GM21786 (cell line): Measurements from ENCODE around the gene PTPRA.
A peak's percentile ranks its signal among the peaks of the same experiment; 100 is the strongest.
"Not testable (repeated sequence)": the region's sequence is repeated elsewhere in the genome, so short reads cannot be mapped to it uniquely, and the experiment has no call there.

Source experiments
- ATAC-seq: cut with Tn5 transposase; IDR thresholded peaks from one replicate; pipeline ENCODE4 v1.9.1; 2021; ENCODE audit not compliant: unreplicated experiment

The PTPRA gene

DNA sequence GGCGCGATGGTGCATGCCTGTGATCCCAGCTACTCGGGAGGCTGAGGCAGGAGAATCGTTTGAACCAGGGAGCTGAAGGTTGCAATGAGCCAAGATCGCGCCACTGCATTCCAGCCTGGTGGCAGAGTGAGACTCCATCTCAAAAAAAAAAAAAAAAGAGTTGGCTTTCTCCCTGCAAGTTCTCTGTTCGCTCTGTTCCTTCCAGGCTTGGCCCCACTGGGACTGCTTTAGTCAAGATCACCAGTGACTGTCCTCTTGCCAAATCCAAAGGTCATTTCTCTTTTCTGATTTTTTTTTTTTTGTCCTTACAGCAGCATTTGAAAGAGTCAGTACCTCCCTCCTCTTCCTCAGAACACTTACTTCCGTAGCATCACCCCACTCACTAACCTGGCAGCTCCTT, 159.3 kb downstream of the PTPRA start:
- no peak for ATAC-seq

GRCh38 chr20:3037654-3038053, 164.4 kb downstream of the PTPRA start:
- ATAC-seq = no peak

GRCh38 chr20:3038454-3038853, 165.2 kb downstream of the PTPRA start:
- ATAC-seq = no peak

GRCh38 chr20:3039426-3039825, 166.1 kb downstream of the PTPRA start:
- ATAC-seq = no peak

GRCh38 chr20:3040086-3040485, 166.8 kb downstream of the PTPRA start:
- no peak for ATAC-seq

DNA sequence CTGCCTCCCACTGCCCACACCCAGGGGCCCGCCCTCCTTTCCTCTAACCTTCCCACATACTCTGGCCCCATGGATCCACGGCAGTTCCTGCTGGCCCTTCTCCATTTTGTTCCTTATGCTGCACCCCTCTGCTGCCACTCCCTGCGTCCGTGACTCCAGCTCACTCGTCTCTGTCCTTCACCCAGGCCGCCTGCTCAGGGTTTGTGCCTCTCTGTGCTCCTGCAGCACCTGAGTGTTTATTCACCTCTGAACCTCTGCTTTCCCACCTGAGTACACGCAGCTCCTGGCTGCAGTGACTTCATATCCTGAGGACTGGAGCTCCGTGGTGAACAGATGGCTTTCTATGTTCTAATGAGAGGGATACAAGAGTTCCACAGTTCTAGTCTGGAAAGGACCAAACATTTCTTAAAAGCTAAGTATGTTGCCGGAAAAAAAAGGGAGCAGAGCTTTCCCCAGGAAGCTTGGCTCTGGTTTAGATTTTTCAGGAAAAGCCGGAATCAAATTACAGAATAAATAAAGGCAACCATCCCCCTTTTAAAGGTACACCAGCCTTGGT, 168.7 kb downstream of the PTPRA start:
- ATAC-seq = no peak

DNA sequence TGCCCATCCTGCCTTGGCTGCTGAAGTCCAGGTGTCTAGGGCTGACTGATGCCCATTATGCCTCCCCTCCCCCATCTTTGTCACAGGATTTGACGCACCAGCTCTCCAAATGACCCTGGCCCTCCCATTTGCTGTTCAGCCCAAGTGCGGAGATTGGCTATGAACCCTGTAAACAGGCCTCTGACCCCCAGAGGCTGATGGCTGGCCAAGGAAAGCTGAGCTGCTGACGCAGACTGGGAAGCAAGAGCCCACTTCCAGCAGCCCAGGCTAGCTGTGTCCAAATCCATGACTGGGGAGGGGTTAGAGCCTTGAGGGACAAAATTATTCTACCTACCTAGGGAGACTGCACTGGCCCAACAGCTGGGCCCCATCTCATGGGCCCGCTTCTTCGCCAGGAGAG, 169.3 kb downstream of the PTPRA start:
- no peak for ATAC-seq

GRCh38 chr20:3043322-3043721, 170.0 kb downstream of the PTPRA start, which contains the start of gene GNRH2:
TSS of gene GNRH2 (plus strand) at chr20:3043622. CDS start at chr20:3044415, 793 bp downstream.
- ATAC-seq = no peak

DNA sequence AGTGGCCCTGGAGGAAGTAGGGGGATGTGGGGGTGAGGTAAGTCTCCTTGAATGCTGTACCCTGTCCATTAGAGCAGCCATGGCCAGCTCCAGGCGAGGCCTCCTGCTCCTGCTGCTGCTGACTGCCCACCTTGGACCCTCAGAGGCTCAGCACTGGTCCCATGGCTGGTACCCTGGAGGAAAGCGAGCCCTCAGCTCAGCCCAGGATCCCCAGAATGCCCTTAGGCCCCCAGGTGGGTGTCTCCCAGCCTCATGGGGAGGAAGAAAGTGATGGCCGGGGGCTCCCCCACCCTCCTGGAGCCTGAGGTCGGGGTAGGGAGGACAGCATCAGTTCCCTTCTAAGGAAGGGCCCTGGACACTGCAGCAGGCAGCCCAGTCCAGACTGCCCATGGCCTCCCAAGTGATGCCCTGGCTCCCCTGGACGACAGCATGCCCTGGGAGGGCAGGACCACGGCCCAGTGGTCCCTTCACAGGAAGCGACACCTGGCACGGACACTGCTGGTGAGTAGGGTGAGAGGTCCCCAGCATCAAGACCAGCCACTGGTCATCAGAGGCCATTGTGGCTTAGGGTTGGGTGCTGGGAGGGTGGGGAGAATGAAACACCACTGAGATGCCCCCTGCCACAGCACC, 171.2 kb downstream of the PTPRA start:
- no peak for ATAC-seq

GRCh38 chr20:3045042-3045815, 171.9 kb downstream of the PTPRA start:
- ATAC-seq = peak; percentile 40

DNA sequence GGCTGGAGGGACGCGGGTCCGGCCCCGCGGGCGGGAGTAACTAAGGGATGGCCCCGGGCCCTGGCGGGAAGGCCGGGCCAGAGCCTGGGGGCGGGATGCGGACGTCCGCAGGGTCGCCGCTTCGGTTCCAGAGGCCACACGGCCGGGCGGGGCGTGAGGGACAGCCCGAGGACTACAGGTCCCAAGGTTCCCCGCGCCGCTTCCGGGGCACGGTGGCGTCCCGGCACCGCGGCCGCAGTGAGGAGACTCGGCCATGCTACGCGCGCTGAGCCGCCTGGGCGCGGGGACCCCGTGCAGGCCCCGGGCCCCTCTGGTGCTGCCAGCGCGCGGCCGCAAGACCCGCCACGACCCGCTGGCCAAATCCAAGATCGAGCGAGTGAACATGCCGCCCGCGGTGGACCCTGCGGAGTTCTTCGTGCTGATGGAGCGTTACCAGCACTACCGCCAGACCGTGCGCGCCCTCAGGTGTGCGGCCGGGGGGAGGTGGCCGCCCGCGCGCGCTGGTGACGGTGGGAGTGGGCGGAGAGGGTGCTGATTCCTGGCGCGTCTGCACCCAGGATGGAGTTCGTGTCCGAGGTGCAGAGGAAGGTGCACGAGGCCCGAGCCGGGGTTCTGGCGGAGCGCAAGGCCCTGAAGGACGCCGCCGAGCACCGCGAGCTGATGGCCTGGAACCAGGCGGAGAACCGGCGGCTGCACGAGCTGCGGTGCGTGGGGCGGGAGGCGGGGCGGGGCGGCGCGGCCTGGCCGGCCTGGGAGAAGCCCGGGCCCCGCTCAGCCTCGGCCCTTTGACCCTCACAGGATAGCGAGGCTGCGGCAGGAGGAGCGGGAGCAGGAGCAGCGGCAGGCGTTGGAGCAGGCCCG, 172.8 kb downstream of the PTPRA start, which contains the start of gene MRPS26:
Gene MRPS26 (plus strand): TSS at position 237 of the 861 bp plus-strand sequence. CDS start 17 bp downstream, at position 254.
- peak; percentile 87 for ATAC-seq

GRCh38 chr20:3046677-3047462, 173.6 kb downstream of the PTPRA start:
- ATAC-seq = peak; percentile 1

- no peak for ATAC-seq
Measured at GRCh38 chr20:3047486-3048419, 174.5 kb downstream of the PTPRA start.

- no peak for ATAC-seq
Measured at GRCh38 chr20:3051385-3052019, 178.2 kb downstream of the PTPRA start.

- ATAC-seq = no peak
Measured at GRCh38 chr20:3059489-3059888, 186.2 kb downstream of the PTPRA start.

DNA sequence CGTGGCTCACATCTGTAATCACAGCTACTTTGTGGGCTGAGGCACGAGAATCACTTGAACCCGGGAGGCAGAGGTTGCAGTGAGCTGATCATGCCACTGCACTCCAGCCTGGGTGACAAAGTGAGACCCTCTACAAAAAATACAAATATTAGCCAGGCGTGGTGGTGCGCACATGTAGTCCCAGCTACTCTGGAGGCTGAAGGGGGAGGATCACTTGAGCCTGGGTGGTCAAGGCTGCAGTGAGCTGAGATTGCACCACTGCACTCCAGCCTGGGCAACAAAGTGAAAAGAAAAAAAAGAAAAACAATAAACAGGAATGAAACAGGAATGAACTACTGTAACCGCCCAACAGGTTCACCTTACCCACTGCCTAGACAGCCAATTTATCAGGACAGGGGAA, 190.8 kb downstream of the PTPRA start:
- not testable (repeated sequence) for ATAC-seq

DNA sequence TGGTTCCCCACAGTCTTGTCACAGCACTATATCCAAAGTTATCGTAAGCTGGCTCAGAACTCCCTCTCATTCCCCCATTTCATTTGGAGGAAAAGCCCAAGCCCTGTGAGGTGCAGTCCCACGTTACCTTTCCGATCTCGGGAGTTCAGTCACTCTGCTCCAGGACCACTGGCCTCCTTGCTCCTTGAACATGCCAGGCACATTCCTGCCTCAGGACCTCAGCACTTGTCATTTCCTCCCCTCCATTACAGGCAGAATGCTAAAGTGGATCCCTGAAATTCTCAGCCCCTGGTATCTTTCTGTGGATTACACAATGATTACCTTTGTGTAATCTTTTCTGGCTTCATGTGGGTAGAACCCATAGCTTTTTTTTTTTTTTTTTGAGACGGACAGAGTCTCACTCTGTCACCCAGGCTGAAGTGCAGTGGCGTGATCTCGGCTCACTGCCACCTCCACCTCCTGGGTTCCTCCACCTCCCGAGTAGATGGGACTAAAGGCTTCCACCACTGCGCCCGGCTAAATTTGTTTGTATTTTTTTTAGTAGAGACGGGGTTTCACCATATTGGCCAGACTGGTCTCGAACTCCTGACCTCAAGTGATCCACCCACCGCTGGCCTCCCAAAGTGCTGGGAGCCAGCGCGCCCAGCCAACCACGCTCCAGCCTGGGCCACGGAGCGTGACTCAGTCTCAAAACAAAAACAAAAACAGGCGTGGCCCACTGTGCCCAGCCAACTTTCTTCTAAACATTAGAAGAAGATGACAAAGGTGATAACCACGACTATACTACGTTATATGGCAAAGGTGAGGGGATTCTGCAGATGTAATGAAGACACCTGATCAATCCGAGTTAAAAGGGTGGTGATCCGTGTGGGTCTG, 194.1 kb downstream of the PTPRA start:
- peak; percentile 31 for ATAC-seq

DNA sequence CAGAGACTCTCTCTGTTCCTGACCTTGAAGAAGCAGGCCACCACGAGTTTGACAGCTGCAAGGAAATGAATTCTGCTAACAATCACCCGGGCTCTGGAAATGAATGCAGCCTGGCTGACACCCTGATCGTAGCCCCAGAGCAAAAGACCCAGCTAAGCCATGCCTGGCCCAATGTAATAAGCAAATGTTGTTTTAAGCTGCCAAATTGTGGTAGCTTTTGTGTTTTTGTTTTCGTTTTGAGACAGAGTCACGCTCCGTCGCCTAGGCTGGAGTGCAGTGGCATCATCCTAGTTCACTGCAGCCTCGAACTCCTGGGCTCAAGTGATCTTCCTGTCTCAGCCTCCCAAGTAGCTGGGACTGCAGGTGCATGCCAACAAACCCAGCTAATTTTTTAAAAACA, 194.8 kb downstream of the PTPRA start:
- peak; percentile 56 for ATAC-seq
